DMS 273 (cell line): ENCODE results near the gene EXOSC7.

Source experiments
- DNase-seq: peaks from one replicate; lab custom pipeline; 2025; ENCODE audit not compliant: unreplicated experiment; lab: John Stamatoyannopoulos, UW

The EXOSC7 gene

GRCh38 chr3:44992555-44993470, 16.8 kb downstream of the EXOSC7 start:
- DNase-seq, result peak; percentile 55

GRCh38 chr3:44993471-44994205, 17.6 kb downstream of the EXOSC7 start:
- no peak for DNase-seq

- peak; percentile 44 for DNase-seq
Observed at GRCh38 chr3:44995142-44995770, 19.2 kb downstream of the EXOSC7 start.

- no peak for DNase-seq
Observed at GRCh38 chr3:44996556-44996969, 20.5 kb downstream of the EXOSC7 start.

- DNase-seq, result no peak
Observed at GRCh38 chr3:44999782-45000181, 23.7 kb downstream of the EXOSC7 start.

GRCh38 chr3:45000823-45001222, 24.8 kb downstream of the EXOSC7 start:
- DNase-seq, result no peak

GRCh38 chr3:45001738-45002137, 25.7 kb downstream of the EXOSC7 start:
- DNase-seq, result no peak

- DNase-seq, result no peak
Observed at GRCh38 chr3:45002139-45002660, 26.2 kb downstream of the EXOSC7 start.

GRCh38 chr3:45002720-45003119, 26.7 kb downstream of the EXOSC7 start:
- no peak for DNase-seq

GRCh38 chr3:45003406-45003805, 27.4 kb downstream of the EXOSC7 start:
- DNase-seq, result no peak

GRCh38 chr3:45003859-45004258, 27.8 kb downstream of the EXOSC7 start:
- no peak for DNase-seq

- DNase-seq, result no peak
Observed at GRCh38 chr3:45007091-45007490, 31.0 kb downstream of the EXOSC7 start.

GRCh38 chr3:45008117-45008516, 32.1 kb downstream of the EXOSC7 start:
- DNase-seq, result no peak

GRCh38 chr3:45009868-45010267, 33.8 kb downstream of the EXOSC7 start:
- no peak for DNase-seq

- no peak for DNase-seq
Observed at GRCh38 chr3:45010811-45011333, 34.8 kb downstream of the EXOSC7 start.

GRCh38 chr3:45011756-45012508, 35.9 kb downstream of the EXOSC7 start:
- DNase-seq, result no peak

GRCh38 chr3:45012577-45012976, 36.5 kb downstream of the EXOSC7 start:
- no peak for DNase-seq

GRCh38 chr3:45016916-45017315, 40.9 kb downstream of the EXOSC7 start:
- DNase-seq, result no peak

- no peak for DNase-seq
Observed at GRCh38 chr3:45017821-45018220, 41.8 kb downstream of the EXOSC7 start.

- no peak for DNase-seq
Observed at GRCh38 chr3:45020534-45020933, 44.5 kb downstream of the EXOSC7 start.
